Spleen (tissue), 11 donors: Measurements from ENCODE around the gene SLC24A3. TPM values are rescaled to one million over a fixed set of nuclear protein-coding genes. Genes with fewer than 3 reads are reported as not detected.

Source experiments
- DNase-seq: peaks from one replicate; pipeline ENCODE4 v3.0.0-alpha.2; 2020
- H3K27ac ChIP-seq, 8 donors: fragments of 200-600 bp; sonication (generic) in 7 of 8; 1 replicate in 4 of 8; 2 replicates in 4 of 8; pipeline versions ENCODE4 v1.5.0 to v1.8.0; 2016 to 2021; ENCODE audit warnings: inconsistent platforms in 4 of 8, mild to moderate bottlenecking in 4 of 8, moderate library complexity in 1 of 8
- H3K27me3 ChIP-seq, 7 donors: fragments of 200-600 bp; sonication (generic) in 6 of 7; replicated peaks in 1 of 7; 1 replicate in 4 of 7; 2 replicates in 3 of 7; pipeline versions ENCODE4 v1.5.0 to v1.8.0; 2016 to 2021; ENCODE audit warnings: inconsistent platforms in 3 of 7, mild to moderate bottlenecking in 1 of 7
- H3K36me3 ChIP-seq, 6 donors: fragments of 200-600 bp; sonication (generic) in 5 of 6; 1 replicate in 4 of 6; 2 replicates in 2 of 6; pipeline versions ENCODE4 v1.5.0 to v1.8.0; 2016 to 2021; ENCODE audit warnings: inconsistent platforms in 2 of 6
- H3K4me1 ChIP-seq, 6 donors: fragments of 200-600 bp; sonication (generic) in 5 of 6; 1 replicate in 3 of 6; 2 replicates in 3 of 6; pipeline versions ENCODE4 v1.5.0 to v1.8.0; 2016 to 2021; ENCODE audit warnings: inconsistent platforms in 3 of 6
- H3K4me3 ChIP-seq, 8 donors: fragments of 200-600 bp; sonication (generic) in 7 of 8; 1 replicate in 4 of 8; 2 replicates in 4 of 8; pipeline versions ENCODE4 v1.5.0 to v1.8.0; 2016 to 2021; ENCODE audit warnings: inconsistent platforms in 4 of 8, mild to moderate bottlenecking in 4 of 8, moderate library complexity in 2 of 8
- H3K9me3 ChIP-seq, 8 donors: fragments of 200-600 bp; sonication (generic) in 7 of 8; 1 replicate in 4 of 8; 2 replicates in 4 of 8; pipeline versions ENCODE4 v1.5.0 to v1.8.0; 2016 to 2021; ENCODE audit warnings: inconsistent platforms in 4 of 8
- POLR2A ChIP-seq, 3 donors: fragments of 450-650 bp; IDR thresholded peaks; one replicate each; pipeline ENCODE4 v1.5.1; 2017; ENCODE audit warnings: antibody characterized with exemption in 3 of 3, mild to moderate bottlenecking in 1 of 3
- POLR2AphosphoS5 ChIP-seq, 3 donors: sonication (generic); formaldehyde crosslinking; IDR thresholded peaks; one replicate each; pipeline ENCODE4 v1.5.1; 2017; ENCODE audit warnings: antibody characterized with exemption in 3 of 3
- WGBS, 5 donors: extraction: QIAGEN DNeasy Blood & Tissue Kit in 3 of 5; methylation state at CpG; one replicate each; pipeline versions ENCODE4 v1.1.5 to v1.1.7; 2013 to 2018; 5-methylcytosine and 5-hydroxymethylcytosine counted together
- intact Hi-C: fragments of 100-400 bp; cut with DNase I; formaldehyde crosslinking; loops from one replicate; pipeline ENCODE4 v1.15.0; 2023; ENCODE audit warnings: low total_unique reads
- polyA plus RNA-seq, 3 donors: library from polyadenylated mRNA; stranded (reverse); fragments of 200-250 nt; gene quantifications; one replicate each; pipeline ENCODE4 v1.2.1, GENCODE V29; 2013
- total RNA-seq, 7 donors: library from RNA; depleted of rRNA in 3 of 7; stranded (reverse); fragments of >200 nt in 3 of 7; fragmentation: NEBNext Ultra II Directional in 4 of 7; extraction: Animal tissue kit (Norgen Biotek cat#: 25700) in 4 of 7; gene quantifications; one replicate each; pipeline versions ENCODE4 v1.1.0 to v1.2.1, GENCODE V29; 2016 to 2021
- TF ChIP-seq, protein P1 (sequence below), 11 experiments: fragments of 200-600 bp in 7 of 11; fragments of 450-650 bp in 4 of 11; sonication (generic) in 4 of 11; IDR thresholded peaks in 8 of 11; conservative IDR thresholded peaks in 3 of 11; 1 replicate in 7 of 11; 2 replicates in 4 of 11; pipeline versions ENCODE4 v1.4.0 to v1.8.0; 2016 to 2021; ENCODE audit warnings: antibody characterized with exemption in 11 of 11, inconsistent platforms in 4 of 11, mild to moderate bottlenecking in 1 of 11
- donor health status: healthy with polysubstance abuse.
- donor health status: DM: no; HTN: no; CAD: no; lungs with moderate emphysema.
- donor health status: DM: no; HTN: no; CAD: no.
- donor health status: Bipolar disorder and iron deficiency.
- donor health status: healthy.
- donor health status: DM: no; HTN: no; CAD: no.
- donor health status: DM: yes; HTN: yes; CAD: no.

Gene SLC24A3
- total and polyA plus RNA-seq, 10 donors, result 0.37 to 3.9 (median 2.6) TPM

DNA sequence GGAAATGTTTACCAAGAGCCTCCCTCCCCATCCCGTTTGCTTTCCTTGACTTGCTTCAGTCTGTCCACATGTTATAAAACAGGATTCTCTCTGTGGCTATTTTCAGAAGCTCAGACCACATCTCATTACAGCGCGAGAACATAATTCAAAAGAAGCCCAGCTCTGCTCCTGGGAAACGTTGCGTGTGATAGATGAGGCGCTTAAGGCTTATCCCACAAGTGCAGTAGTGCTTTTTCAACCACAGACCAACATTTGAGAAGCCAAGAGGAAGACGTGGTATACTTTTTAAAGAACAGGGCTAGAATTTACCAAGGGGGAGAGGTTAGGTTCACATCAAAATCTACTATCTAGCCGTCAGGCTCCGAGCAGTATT, 239.5 kb downstream of the SLC24A3 start:
- Histone ChIP-seq H3K27me3 (no peaks in the 10 kb centered on the region), H3K9me3 (no peaks in the 10 kb centered on the region), H3K36me3 (no peaks in the 10 kb centered on the region), H3K4me3 (no peak overlapping the region), H3K27ac (no peak overlapping the region), H3K4me1 (no peaks in the 10 kb centered on the region)
- no peak for DNase-seq
- 20 to 40% (median 28%) methylated on average over 9 of the region's 9 CpGs for WGBS, 5 donors
- intact Hi-C loops, result no loop called here
- no peak for TF ChIP-seq POLR2A (IDR thresholded peaks at IDR 0.05)
- TF ChIP-seq POLR2AphosphoS5 (IDR thresholded peaks at IDR 0.05), result no peak
- TF ChIP-seq, protein P1, sequence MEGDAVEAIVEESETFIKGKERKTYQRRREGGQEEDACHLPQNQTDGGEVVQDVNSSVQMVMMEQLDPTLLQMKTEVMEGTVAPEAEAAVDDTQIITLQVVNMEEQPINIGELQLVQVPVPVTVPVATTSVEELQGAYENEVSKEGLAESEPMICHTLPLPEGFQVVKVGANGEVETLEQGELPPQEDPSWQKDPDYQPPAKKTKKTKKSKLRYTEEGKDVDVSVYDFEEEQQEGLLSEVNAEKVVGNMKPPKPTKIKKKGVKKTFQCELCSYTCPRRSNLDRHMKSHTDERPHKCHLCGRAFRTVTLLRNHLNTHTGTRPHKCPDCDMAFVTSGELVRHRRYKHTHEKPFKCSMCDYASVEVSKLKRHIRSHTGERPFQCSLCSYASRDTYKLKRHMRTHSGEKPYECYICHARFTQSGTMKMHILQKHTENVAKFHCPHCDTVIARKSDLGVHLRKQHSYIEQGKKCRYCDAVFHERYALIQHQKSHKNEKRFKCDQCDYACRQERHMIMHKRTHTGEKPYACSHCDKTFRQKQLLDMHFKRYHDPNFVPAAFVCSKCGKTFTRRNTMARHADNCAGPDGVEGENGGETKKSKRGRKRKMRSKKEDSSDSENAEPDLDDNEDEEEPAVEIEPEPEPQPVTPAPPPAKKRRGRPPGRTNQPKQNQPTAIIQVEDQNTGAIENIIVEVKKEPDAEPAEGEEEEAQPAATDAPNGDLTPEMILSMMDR (IDR thresholded peaks at IDR 0.05 in 8 of 11, conservative IDR thresholded peaks at IDR 0.05 in 3 of 11), result no peak

DNA sequence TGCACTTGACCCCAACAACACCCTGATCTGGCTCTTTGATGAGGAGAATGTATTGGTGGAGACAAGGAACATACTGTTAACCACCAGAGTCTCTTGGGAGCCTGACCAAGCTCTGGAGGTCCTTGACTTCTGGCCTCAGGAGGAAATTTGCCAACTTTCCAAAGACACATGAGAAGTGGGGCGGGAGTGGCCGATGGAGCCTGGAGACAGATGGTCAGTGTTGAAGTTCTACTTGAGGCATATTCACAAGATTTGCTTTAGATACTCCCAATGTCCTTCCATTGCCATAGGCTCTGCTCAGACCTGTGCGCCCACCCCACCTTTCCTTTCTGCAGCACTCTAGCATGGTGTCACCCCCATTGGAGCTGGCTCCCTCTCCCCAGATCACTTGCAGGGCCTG, 241.0 kb downstream of the SLC24A3 start:
- 72 to 91% (median 82%) methylated on average over 3 of the region's 3 CpGs for WGBS, 5 donors
- no peak overlapping the region for H3K4me3 ChIP-seq
- H3K9me3 ChIP-seq, result no peaks in the 10 kb centered on the region
- no peak for DNase-seq
- intact Hi-C loops, result no loop called here
- no peaks in the 10 kb centered on the region for H3K36me3 ChIP-seq
- H3K27ac ChIP-seq, result no peak overlapping the region
- H3K4me1 ChIP-seq, result no peaks in the 10 kb centered on the region
- TF ChIP-seq POLR2A (IDR thresholded peaks at IDR 0.05), result no peak
- TF ChIP-seq POLR2AphosphoS5 (IDR thresholded peaks at IDR 0.05), result no peak
- TF ChIP-seq, protein P1 (IDR thresholded peaks at IDR 0.05 in 8 of 11, conservative IDR thresholded peaks at IDR 0.05 in 3 of 11), result no peak
- H3K27me3 ChIP-seq, result no peaks in the 10 kb centered on the region

DNA sequence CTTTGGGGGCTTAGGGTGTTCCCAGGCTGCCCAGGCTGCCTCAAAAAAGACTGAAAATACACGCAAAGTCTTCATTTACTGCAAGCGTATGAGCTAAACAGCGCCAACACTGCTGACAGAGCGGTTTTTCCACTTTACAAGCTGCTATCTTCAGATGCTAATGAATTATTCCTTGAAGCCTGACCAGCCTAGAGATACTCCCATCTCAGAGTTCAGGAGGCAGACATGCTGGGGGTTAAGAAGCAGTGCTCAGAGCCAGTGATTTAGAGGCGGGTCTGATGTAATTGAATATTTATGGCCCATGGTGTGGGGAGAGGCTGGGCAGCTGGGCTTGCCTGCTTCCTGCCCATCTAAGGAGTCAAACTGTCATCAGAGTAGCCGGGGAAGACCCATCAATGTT, 241.4 kb downstream of the SLC24A3 start:
- DNase-seq, result no peak
- 60 to 86% (median 76%) methylated on average over 6 of the region's 6 CpGs for WGBS, 5 donors

DNA sequence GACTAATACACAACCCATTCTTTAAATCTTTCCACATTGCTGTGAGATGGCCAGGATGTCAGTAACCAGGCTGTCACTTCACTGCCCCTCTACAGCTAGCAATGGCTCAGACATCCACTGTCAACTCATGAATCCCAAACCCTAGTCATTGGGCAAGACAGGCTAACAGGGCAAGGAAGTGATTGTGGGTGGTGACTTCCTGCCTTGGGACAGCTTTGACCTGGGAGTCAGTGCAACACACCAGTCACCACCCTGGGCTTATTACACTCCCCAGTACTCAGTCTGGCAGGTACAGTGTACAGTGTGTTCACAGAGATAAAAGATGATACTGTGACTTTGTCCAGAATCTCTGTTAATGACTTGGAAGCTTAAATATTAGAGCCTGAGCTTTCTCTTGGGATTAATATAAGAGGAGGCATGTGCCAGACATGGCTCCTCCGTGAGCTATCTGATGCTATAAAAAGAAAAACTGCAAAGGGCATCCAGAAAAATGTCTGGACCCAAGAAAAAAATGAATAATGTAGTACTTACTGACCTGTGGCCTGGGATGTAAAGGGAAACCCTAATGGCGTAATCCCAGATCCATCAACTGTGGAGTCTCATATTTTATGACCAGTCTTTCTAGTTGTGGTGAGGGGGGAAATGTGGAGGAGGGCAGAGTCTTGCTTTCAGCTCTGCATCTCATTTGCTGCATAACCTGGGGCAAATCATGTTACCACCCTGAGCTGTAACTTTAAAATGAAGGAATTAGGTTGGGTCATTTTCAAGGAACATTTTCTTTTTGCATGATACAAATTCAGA, 244.4 kb downstream of the SLC24A3 start:
- intact Hi-C loops, result no loop called here
- Histone ChIP-seq H3K36me3 (no peaks in the 10 kb centered on the region), H3K27me3 (no peaks in the 10 kb centered on the region), H3K4me1 (no peaks in the 10 kb centered on the region), H3K27ac (no peak overlapping the region), H3K4me3 (no peak overlapping the region), H3K9me3 (no peaks in the 10 kb centered on the region)
- 67 to 84% (median 74%) methylated on average over 2 of the region's 2 CpGs for WGBS, 5 donors
- DNase-seq, result no peak
- TF ChIP-seq POLR2AphosphoS5 (IDR thresholded peaks at IDR 0.05) (no peak), POLR2A (IDR thresholded peaks at IDR 0.05) (no peak)
- TF ChIP-seq, protein P1 (IDR thresholded peaks at IDR 0.05 in 8 of 11, conservative IDR thresholded peaks at IDR 0.05 in 3 of 11), result no peak

More for the DNA sequence above, 241.4 kb downstream of the SLC24A3 start:
- no peak for TF ChIP-seq POLR2AphosphoS5 (IDR thresholded peaks at IDR 0.05)
- TF ChIP-seq POLR2A (IDR thresholded peaks at IDR 0.05), result no peak
- TF ChIP-seq, protein P1 (IDR thresholded peaks at IDR 0.05 in 8 of 11, conservative IDR thresholded peaks at IDR 0.05 in 3 of 11), result no peak
- H3K27me3 ChIP-seq, result no peaks in the 10 kb centered on the region
- no peaks in the 10 kb centered on the region for H3K9me3 ChIP-seq
- intact Hi-C loops, result no loop called here
- no peaks in the 10 kb centered on the region for H3K36me3 ChIP-seq
- no peak overlapping the region for H3K4me3 ChIP-seq
- no peak overlapping the region for H3K27ac ChIP-seq
- H3K4me1 ChIP-seq, result no peaks in the 10 kb centered on the region
